HG03025 (cell line): ENCODE measurements around the gene PNLIP.

Source experiments
- ATAC-seq: cut with Tn5 transposase; IDR thresholded peaks from one replicate; pipeline ENCODE4 v1.9.1; 2021; ENCODE audit warnings: mild to moderate bottlenecking, moderate library complexity; ENCODE audit not compliant: unreplicated experiment, low FRiP score

PNLIP gene

GRCh38 chr10:116545756-116546155 is at the start of gene PNLIP:
PNLIP (plus strand) TSS chr10:116545931; CDS start chr10:116546093, 162 bp downstream.
- no peak for ATAC-seq

GRCh38 chr10:116504786-116505185 is 40.9 kb upstream of the PNLIP start:
- no peak for ATAC-seq

GRCh38 chr10:116510565-116510964 is 35.2 kb upstream of the PNLIP start:
- no peak for ATAC-seq

- ATAC-seq, result no peak
Observed at GRCh38 chr10:116511365-116511764, 34.4 kb upstream of the PNLIP start.

- peak; percentile 60 for ATAC-seq
Observed at GRCh38 chr10:116521424-116522290, 24.1 kb upstream of the PNLIP start.

GRCh38 chr10:116522803-116523381 is 22.8 kb upstream of the PNLIP start:
- no peak for ATAC-seq

- no peak for ATAC-seq
Observed at GRCh38 chr10:116524736-116525135, 21.0 kb upstream of the PNLIP start.

GRCh38 chr10:116526219-116526618 is 19.5 kb upstream of the PNLIP start:
- ATAC-seq, result no peak

- no peak for ATAC-seq
Observed at GRCh38 chr10:116536810-116537209, 8.9 kb upstream of the PNLIP start.

- no peak for ATAC-seq
Observed at GRCh38 chr10:116538456-116538855, 7.3 kb upstream of the PNLIP start.

GRCh38 chr10:116538992-116539391 is 6.7 kb upstream of the PNLIP start:
- no peak for ATAC-seq

GRCh38 chr10:116540814-116541213 is 4.9 kb upstream of the PNLIP start:
- no peak for ATAC-seq

GRCh38 chr10:116542007-116542677 is 3.6 kb upstream of the PNLIP start:
- ATAC-seq, result no peak

GRCh38 chr10:116545122-116545521 is 609 bp upstream of the PNLIP start:
- no peak for ATAC-seq

GRCh38 chr10:116548301-116548700 is 2.6 kb downstream of the PNLIP start:
- ATAC-seq, result no peak

GRCh38 chr10:116553378-116553980 is 7.7 kb downstream of the PNLIP start:
- ATAC-seq, result no peak

GRCh38 chr10:116554628-116555027 is 8.9 kb downstream of the PNLIP start:
- ATAC-seq, result no peak

GRCh38 chr10:116555880-116556279 is 10.1 kb downstream of the PNLIP start:
- ATAC-seq, result no peak

- ATAC-seq, result no peak
Observed at GRCh38 chr10:116557305-116557880, 11.7 kb downstream of the PNLIP start.

GRCh38 chr10:116565534-116565933 is 19.8 kb downstream of the PNLIP start:
- no peak for ATAC-seq

GRCh38 chr10:116566932-116567331 is 21.2 kb downstream of the PNLIP start:
- ATAC-seq, result no peak
